GM18519 (cell line): Measurements from ENCODE around the gene ANAPC5.

Experiments
- ATAC-seq: cut with Tn5 transposase; IDR thresholded peaks from one replicate; pipeline ENCODE4 v1.9.1; 2021; ENCODE audit warnings: mild to moderate bottlenecking, moderate library complexity; ENCODE audit not compliant: unreplicated experiment, low FRiP score

The ANAPC5 gene

DNA sequence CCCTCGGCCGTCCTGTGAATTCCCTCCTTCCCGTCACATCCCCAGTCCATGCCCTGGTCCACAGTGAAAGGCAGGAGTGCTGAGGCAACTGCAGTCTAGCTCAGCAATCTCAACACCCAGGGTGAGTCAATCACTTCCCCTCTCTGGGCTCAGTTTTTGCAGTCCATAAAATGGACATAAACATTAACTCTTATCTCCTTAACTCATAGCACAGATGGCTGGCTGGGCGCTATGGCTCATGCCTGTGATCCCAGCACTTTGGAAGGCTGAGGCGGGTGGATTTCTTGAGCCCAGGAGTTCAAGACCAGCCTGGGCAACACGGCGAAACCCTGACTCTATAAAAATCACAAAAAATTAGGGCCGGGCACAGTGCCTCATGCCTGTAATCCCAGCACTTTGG is 88.1 kb downstream of the ANAPC5 start:
- no peak for ATAC-seq

DNA sequence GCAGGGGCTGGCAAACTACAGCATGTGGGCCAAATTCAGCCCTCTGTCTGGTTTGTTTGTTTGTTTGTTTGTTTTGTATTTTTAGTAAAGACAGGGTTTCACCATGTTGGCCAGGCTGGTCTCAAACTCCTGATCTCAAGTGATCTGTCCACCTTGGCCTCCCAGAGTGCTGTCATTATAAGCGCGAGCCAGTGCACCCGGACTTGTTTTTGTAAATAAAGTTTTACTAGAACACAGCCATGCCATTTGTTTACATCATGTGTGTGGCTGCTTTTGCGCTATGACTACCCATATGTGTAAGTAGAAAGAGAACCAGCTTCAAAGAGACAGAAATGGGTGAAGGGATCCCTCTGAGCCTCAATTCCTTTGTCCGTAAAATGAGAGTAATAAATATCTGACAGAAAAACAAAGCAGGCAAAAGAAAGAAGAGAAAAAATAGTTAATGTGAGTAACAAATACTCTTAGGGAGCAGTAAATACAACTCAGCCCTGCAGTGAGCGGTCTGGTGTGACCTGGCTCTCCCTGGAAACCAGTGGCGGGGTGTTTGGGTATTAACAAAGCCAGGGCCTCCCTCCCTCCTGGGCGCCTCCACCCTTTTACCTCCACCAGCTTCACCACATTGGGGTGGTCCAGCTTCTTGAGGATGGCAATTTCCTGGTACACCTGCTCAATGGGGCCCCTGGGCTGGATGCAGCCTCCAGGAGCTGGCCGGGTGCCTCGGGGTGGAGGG is 88.8 kb downstream of the ANAPC5 start:
- ATAC-seq = no peak

DNA sequence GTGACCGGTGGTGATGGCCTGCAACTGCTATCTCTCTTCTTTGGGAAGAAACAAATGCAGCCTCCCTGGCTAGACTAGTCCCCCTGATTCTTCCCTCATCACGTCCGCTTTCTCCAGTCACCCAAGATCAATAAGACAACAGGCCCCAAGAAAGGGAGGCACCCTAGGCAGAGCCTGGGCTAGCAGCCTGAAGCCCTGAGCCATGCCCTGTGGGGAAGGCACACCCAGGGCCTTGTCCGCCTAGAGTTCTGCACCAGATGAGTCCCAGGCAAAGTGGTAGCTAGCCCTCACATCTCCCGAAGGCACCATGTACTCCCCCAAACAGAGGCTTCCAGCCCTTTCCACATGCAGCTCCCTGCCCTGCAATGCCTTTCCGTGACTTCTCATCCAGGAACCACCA is 90.8 kb downstream of the ANAPC5 start:
- no peak for ATAC-seq

DNA sequence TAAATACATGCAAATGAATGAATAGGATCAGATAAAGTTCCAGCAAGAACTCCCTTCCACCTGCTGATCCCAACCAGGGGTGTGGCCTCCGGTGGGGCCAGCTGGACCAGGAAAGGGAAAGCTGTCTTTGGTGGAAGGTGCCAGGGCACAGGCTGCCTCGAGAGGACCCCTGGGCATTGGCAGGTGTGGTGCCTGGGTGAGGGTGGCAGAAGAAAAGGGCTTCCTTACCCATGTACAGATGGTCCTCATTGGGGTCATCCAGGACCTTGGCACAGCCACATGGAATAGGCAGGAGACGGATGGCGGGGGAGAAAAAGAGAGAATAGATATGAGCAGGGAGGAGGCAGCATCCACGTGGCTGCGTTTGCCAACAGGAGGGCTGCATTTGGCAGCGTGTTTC is 92.1 kb downstream of the ANAPC5 start:
- ATAC-seq = no peak

DNA sequence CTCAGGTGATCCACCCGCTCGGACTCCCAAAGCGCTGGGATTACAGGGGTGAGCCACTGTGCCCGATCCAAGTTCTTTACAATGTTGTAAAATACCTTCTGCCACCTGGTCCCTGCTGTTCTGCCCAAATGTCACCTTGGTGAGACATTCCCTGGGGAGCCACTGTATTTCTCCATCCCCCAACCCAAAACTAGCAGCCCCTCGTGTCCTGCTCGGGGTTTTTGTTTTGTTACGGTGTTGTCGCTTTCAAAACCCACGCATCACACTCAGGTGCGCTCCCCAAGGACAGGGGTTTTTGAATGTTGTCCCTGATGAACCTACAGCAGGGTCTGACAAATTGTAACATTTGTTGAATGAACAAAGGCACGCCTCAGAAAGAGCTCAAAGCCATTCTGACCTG is 93.1 kb downstream of the ANAPC5 start:
- ATAC-seq = no peak
